Esophagus (tissue), 2 donors: ENCODE results near the gene WDHD1. TPM values are rescaled to one million over a fixed set of nuclear protein-coding genes. Genes with fewer than 3 reads are reported as not detected.
"Not testable (repeated sequence)": the region's sequence is repeated elsewhere in the genome, so short reads cannot be mapped to it uniquely, and the experiment has no call there.

Experiments used
- H3K27ac ChIP-seq, 2 donors: one replicate each; pipeline ENCODE4 v1.5.1; 2013; ENCODE audit warnings: low read depth in 2 of 2, mild to moderate bottlenecking in 2 of 2, inconsistent platforms in 1 of 2, low read length in 1 of 2, moderate library complexity in 1 of 2
- H3K27me3 ChIP-seq, 2 donors: one replicate each; pipeline ENCODE4 v1.6.1; 2013; ENCODE audit warnings: low read length in 2 of 2, control low read depth in 1 of 2, mild to moderate bottlenecking in 1 of 2; ENCODE audit not compliant: insufficient read depth in 2 of 2, control insufficient read depth in 1 of 2
- H3K36me3 ChIP-seq, 2 donors: one replicate each; pipeline ENCODE4 v1.6.1; 2013; ENCODE audit warnings: low read length in 1 of 2; ENCODE audit not compliant: control insufficient read depth in 2 of 2, insufficient read depth in 2 of 2
- H3K4me1 ChIP-seq, 2 donors: one replicate each; pipeline ENCODE4 v1.6.1; 2013; ENCODE audit warnings: low read length in 1 of 2; ENCODE audit not compliant: control insufficient read depth in 2 of 2, insufficient read depth in 2 of 2
- H3K4me3 ChIP-seq, 2 donors: one replicate each; pipeline ENCODE4 v1.5.1; 2013; ENCODE audit warnings: low read length in 2 of 2, mild to moderate bottlenecking in 2 of 2, low read depth in 1 of 2, moderate library complexity in 1 of 2
- H3K9me3 ChIP-seq, 2 donors: one replicate each; pipeline ENCODE4 v1.6.1; 2013; ENCODE audit warnings: mild to moderate bottlenecking in 2 of 2, low read depth in 1 of 2, low read length in 1 of 2, moderate library complexity in 1 of 2; ENCODE audit not compliant: control insufficient read depth in 2 of 2, insufficient read depth in 1 of 2
- WGBS, 2 donors: extraction: QIAGEN DNeasy Blood & Tissue Kit; methylation state at CpG; one replicate each; pipeline ENCODE4 v1.1.7; 2013; 5-methylcytosine and 5-hydroxymethylcytosine counted together
- polyA plus RNA-seq, 2 donors: library from polyadenylated mRNA; stranded (reverse); fragments of 200-250 nt; gene quantifications; one replicate each; pipeline ENCODE4 v1.2.3, GENCODE V29; 2013
- donor health status: healthy with polysubstance abuse.
- donor health status: Bipolar disorder and iron deficiency.

The WDHD1 gene
- polyA plus RNA-seq, 2 donors: 2.2 to 2.5 TPM

GRCh38 chr14:54926570-54926969, 100.3 kb downstream of the WDHD1 start:
- not testable (repeated sequence) for H3K27me3 ChIP-seq, H3K27ac ChIP-seq, H3K4me3 ChIP-seq, H3K9me3 ChIP-seq, H3K4me1 ChIP-seq, H3K36me3 ChIP-seq
- 92 to 95% methylated on average over 5 of the region's 5 CpGs for WGBS, 2 donors

- Histone ChIP-seq H3K27me3 (no peaks in the 10 kb centered on the region), H3K4me3 (no peak overlapping the region), H3K36me3 (no peaks in the 10 kb centered on the region), H3K9me3 (no peaks in the 10 kb centered on the region), H3K4me1 (no peaks in the 10 kb centered on the region), H3K27ac (no peak overlapping the region)
- WGBS, 2 donors: 46 to 60% methylated on average over 3 of the region's 3 CpGs
Measured at GRCh38 chr14:54922598-54922997, 104.3 kb downstream of the WDHD1 start.

- WGBS, 2 donors: 44 to 51% methylated on average over 1 of the region's 1 CpG
- H3K27ac ChIP-seq: no peak overlapping the region
- H3K4me1 ChIP-seq: no peaks in the 10 kb centered on the region
- H3K36me3 ChIP-seq: no peaks in the 10 kb centered on the region
- no peaks in the 10 kb centered on the region for H3K9me3 ChIP-seq
- H3K27me3 ChIP-seq: no peaks in the 10 kb centered on the region
- H3K4me3 ChIP-seq: no peak overlapping the region
Measured at GRCh38 chr14:54920052-54920451, 106.8 kb downstream of the WDHD1 start.

GRCh38 chr14:54919330-54919729, 107.6 kb downstream of the WDHD1 start:
- Histone ChIP-seq H3K27ac (no peak overlapping the region), H3K4me3 (no peak overlapping the region), H3K4me1 (no peaks in the 10 kb centered on the region), H3K9me3 (no peaks in the 10 kb centered on the region), H3K36me3 (no peaks in the 10 kb centered on the region), H3K27me3 (no peaks in the 10 kb centered on the region)

GRCh38 chr14:54918427-54918826, 108.5 kb downstream of the WDHD1 start:
- no peaks in the 10 kb centered on the region for H3K27me3 ChIP-seq
- H3K9me3 ChIP-seq: no peaks in the 10 kb centered on the region
- no peak overlapping the region for H3K27ac ChIP-seq
- no peaks in the 10 kb centered on the region for H3K4me1 ChIP-seq
- H3K4me3 ChIP-seq: no peak overlapping the region
- H3K36me3 ChIP-seq: no peaks in the 10 kb centered on the region
- 69 to 71% methylated on average over 5 of the region's 5 CpGs for WGBS, 2 donors

- H3K27ac ChIP-seq: no peak overlapping the region
- no peaks in the 10 kb centered on the region for H3K4me1 ChIP-seq
- no peaks in the 10 kb centered on the region for H3K9me3 ChIP-seq
- no peaks in the 10 kb centered on the region for H3K27me3 ChIP-seq
- H3K36me3 ChIP-seq: no peaks in the 10 kb centered on the region
- H3K4me3 ChIP-seq: no peak overlapping the region
- WGBS, 2 donors: 94 to 95% methylated on average over 1 of the region's 1 CpG
Measured at GRCh38 chr14:54916101-54916500, 110.8 kb downstream of the WDHD1 start.

GRCh38 chr14:54909817-54910558, 116.9 kb downstream of the WDHD1 start:
- 87 to 90% methylated on average over 5 of the region's 5 CpGs for WGBS, 2 donors
- Histone ChIP-seq H3K27ac (no peak overlapping the region), H3K4me1 (no peaks in the 10 kb centered on the region), H3K36me3 (no peaks in the 10 kb centered on the region), H3K27me3 (no peaks in the 10 kb centered on the region), H3K4me3 (no peak overlapping the region), H3K9me3 (no peaks in the 10 kb centered on the region)

GRCh38 chr14:54908973-54909372, 117.9 kb downstream of the WDHD1 start:
- not testable (repeated sequence) for H3K27me3 ChIP-seq, H3K27ac ChIP-seq, H3K4me3 ChIP-seq, H3K9me3 ChIP-seq, H3K36me3 ChIP-seq, H3K4me1 ChIP-seq
- 75 to 92% methylated on average over 4 of the region's 4 CpGs for WGBS, 2 donors

GRCh38 chr14:54908190-54908589, 118.7 kb downstream of the WDHD1 start:
- H3K4me3 ChIP-seq: no peak overlapping the region
- no peaks in the 10 kb centered on the region for H3K36me3 ChIP-seq
- H3K9me3 ChIP-seq: no peaks in the 10 kb centered on the region
- no peaks in the 10 kb centered on the region for H3K27me3 ChIP-seq
- 76 to 79% methylated on average over 4 of the region's 4 CpGs for WGBS, 2 donors
- H3K4me1 ChIP-seq: no peaks in the 10 kb centered on the region
- no peak overlapping the region for H3K27ac ChIP-seq

GRCh38 chr14:54906075-54906474, 120.8 kb downstream of the WDHD1 start:
- Histone ChIP-seq H3K4me1 (no peaks in the 10 kb centered on the region), H3K36me3 (no peaks in the 10 kb centered on the region), H3K27ac (no peak overlapping the region), H3K9me3 (no peaks in the 10 kb centered on the region), H3K27me3 (no peaks in the 10 kb centered on the region), H3K4me3 (no peak overlapping the region)
